Measurements from ENCODE around the gene EIF5AL1.

DNA sequence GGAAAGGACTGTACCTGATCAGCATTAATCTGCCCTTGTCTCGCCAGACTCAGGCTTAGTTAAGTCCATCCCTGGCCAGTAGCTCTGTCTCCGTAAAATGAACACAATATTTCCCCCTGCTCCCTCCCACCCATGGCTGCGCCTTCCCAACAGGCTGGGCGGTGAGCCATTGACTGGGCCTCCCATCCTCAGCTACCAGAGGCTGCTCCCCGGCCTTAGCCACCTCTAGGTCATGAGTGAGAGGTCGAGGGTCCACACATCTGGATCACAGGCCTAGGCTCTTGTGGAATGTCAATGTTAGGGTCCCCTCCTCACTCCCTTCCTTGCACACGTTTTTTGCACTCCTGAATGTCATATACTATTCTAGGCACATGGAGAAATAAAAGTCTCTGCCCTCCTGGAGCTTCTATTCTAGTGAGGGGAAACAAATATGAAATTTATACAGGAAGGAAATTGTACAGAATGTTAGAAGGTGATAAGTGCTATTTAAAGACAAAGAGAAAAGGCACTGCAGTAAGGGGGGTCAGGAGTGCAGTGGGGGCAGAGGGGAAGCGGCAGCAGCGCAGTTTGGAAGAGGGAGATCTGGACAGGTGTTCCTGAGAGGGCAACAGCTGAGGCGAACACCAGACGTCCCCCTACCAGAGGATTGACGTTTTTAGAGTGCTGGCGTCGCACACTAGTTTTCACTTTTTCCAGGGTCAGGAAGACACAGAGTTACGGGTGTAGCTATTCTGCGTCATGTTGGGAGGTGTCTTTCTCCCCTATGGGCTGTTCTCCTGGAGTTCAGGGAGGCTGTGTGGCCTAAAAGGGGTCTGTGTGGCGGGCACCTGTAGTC, 17.2 kb upstream of the EIF5AL1 start:
- TF ChIP-seq, protein P1, sequence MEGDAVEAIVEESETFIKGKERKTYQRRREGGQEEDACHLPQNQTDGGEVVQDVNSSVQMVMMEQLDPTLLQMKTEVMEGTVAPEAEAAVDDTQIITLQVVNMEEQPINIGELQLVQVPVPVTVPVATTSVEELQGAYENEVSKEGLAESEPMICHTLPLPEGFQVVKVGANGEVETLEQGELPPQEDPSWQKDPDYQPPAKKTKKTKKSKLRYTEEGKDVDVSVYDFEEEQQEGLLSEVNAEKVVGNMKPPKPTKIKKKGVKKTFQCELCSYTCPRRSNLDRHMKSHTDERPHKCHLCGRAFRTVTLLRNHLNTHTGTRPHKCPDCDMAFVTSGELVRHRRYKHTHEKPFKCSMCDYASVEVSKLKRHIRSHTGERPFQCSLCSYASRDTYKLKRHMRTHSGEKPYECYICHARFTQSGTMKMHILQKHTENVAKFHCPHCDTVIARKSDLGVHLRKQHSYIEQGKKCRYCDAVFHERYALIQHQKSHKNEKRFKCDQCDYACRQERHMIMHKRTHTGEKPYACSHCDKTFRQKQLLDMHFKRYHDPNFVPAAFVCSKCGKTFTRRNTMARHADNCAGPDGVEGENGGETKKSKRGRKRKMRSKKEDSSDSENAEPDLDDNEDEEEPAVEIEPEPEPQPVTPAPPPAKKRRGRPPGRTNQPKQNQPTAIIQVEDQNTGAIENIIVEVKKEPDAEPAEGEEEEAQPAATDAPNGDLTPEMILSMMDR (IDR thresholded peaks at IDR 0.05), result no peak
- TF ChIP-seq POLR2A (IDR thresholded peaks at IDR 0.05), result no peak
